SK-N-SH (cell line): ENCODE measurements around the gene PRAMEF5.
"Not testable (repeated sequence)": the region's sequence is repeated elsewhere in the genome, so short reads cannot be mapped to it uniquely, and the experiment has no call there.

Source experiments
- CTCF ChIP-seq: fragments of 200-600 bp; sonication (generic); IDR thresholded peaks from 2 replicates; pipeline ENCODE4 v1.6.1; 2017; ENCODE audit warnings: antibody characterized with exemption, mild to moderate bottlenecking, moderate library complexity
- EP300 ChIP-seq, 2 experiments: IDR thresholded peaks; 2 replicates each; pipeline versions ENCODE4 v1.4.0 to v1.6.1; 2012; ENCODE audit warnings: borderline replicate concordance in 1 of 2, low read depth in 1 of 2, low read length in 1 of 2
- IRF3 ChIP-seq: fragments of 150-350 bp; IDR thresholded peaks from 2 replicates; pipeline ENCODE4 v1.6.1; 2016; ENCODE audit warnings: mild to moderate bottlenecking, low read depth, low read length
- JUND ChIP-seq: IDR thresholded peaks from 2 replicates; pipeline ENCODE4 v1.4.0; 2012
- MAX ChIP-seq: IDR thresholded peaks from 2 replicates; pipeline ENCODE4 v1.4.0; 2012; ENCODE audit warnings: low read depth
- POLR2AphosphoS5 ChIP-seq: IDR thresholded peaks from 2 replicates; pipeline ENCODE4 v1.6.1; 2012; ENCODE audit warnings: low read depth, low read length
- RAD21 ChIP-seq: IDR thresholded peaks from 2 replicates; pipeline ENCODE4 v1.6.1; 2012; ENCODE audit warnings: mild to moderate bottlenecking, low read length
- SIN3A ChIP-seq: IDR thresholded peaks from 2 replicates; pipeline ENCODE4 v1.6.1; 2012; ENCODE audit warnings: low read depth, mild to moderate bottlenecking, low read length, moderate library complexity, borderline replicate concordance
- YY1 ChIP-seq: IDR thresholded peaks from 2 replicates; pipeline ENCODE4 v1.4.0; 2012; ENCODE audit warnings: low read depth, mild to moderate bottlenecking

- TF ChIP-seq MAX; EP300 (IDR thresholded peaks at IDR 0.05; ENCODE audit: borderline replicate concordance in 1 of 2, low read depth in 1 of 2, low read length in 1 of 2); SIN3A; POLR2AphosphoS5; RAD21; CTCF; YY1; IRF3; JUND: not testable (repeated sequence)
Observed at GRCh38 chr1:13246554-13246871, 7.5 kb upstream of the PRAMEF5 start.
